ENCODE data around the gene DAP.

DAP gene

DNA sequence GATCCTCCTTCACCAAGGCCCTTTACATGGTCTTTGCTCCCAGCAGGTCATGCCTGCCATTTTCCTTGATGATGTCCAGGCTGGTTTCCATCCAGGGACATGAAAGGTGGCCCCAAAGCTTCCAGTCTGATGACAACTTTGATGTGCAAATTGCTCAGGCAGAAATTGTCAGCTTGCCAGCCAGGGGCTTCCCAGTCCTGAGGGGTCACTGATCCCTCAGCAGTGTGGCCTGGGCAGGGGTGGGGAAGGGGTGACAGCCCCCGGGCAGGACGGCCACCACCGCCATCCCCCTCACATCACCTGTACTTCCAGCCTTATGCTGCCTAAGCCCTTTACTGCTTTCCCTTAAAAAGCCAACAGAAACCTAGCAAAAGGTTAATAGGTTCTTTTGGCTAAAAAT, 100.9 kb downstream of the DAP start:
- H3K9me3 ChIP-seq = no peaks in the 10 kb centered on the region
- peaks cover 0 to 2% of the 10 kb centered on the region in 2 experiments for H3K4me1 ChIP-seq (ENCODE audit: control insufficient read depth in 1 of 2, insufficient read depth in 1 of 2, low read depth in 1 of 2, low read length in 1 of 2)
- H3K27me3 ChIP-seq = no peaks in the 10 kb centered on the region
- TF ChIP-seq, protein P1, sequence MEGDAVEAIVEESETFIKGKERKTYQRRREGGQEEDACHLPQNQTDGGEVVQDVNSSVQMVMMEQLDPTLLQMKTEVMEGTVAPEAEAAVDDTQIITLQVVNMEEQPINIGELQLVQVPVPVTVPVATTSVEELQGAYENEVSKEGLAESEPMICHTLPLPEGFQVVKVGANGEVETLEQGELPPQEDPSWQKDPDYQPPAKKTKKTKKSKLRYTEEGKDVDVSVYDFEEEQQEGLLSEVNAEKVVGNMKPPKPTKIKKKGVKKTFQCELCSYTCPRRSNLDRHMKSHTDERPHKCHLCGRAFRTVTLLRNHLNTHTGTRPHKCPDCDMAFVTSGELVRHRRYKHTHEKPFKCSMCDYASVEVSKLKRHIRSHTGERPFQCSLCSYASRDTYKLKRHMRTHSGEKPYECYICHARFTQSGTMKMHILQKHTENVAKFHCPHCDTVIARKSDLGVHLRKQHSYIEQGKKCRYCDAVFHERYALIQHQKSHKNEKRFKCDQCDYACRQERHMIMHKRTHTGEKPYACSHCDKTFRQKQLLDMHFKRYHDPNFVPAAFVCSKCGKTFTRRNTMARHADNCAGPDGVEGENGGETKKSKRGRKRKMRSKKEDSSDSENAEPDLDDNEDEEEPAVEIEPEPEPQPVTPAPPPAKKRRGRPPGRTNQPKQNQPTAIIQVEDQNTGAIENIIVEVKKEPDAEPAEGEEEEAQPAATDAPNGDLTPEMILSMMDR (IDR thresholded peaks at IDR 0.05) = no peak
- H3K4me3 ChIP-seq (ENCODE audit: low read depth in 1 of 2, low read length in 1 of 2) = no peak overlapping the region
- no peak overlapping the region for H3K27ac ChIP-seq
- H3K36me3 ChIP-seq = peaks cover 15% of the 10 kb centered on the region

DNA sequence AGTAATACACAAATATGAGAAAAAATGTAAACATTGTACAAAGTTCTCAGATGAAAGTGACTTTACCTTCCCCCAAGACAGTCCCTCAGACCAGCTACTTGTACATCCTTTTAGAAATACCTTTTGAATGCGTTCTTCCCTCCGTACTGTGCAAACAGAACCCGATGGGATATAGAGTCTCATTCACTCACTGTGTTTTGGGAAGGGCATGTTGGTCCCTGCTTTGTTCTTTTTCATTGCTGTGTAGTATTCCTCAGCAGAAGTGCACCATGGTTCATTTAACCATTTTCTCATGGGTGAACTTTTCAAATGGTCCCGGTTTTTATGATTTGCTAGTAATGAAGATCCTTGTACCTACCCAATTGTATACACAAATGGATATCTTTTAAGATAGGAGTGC, 102.8 kb downstream of the DAP start:
- no peak overlapping the region for H3K27ac ChIP-seq
- TF ChIP-seq, protein P1 (IDR thresholded peaks at IDR 0.05) = no peak
- peaks cover 0 to 2% of the 10 kb centered on the region in 2 experiments for H3K4me1 ChIP-seq (ENCODE audit: control insufficient read depth in 1 of 2, insufficient read depth in 1 of 2, low read depth in 1 of 2, low read length in 1 of 2)
- H3K9me3 ChIP-seq = no peaks in the 10 kb centered on the region
- H3K4me3 ChIP-seq (ENCODE audit: low read depth in 1 of 2, low read length in 1 of 2) = no peak overlapping the region
- no peaks in the 10 kb centered on the region for H3K27me3 ChIP-seq
- peaks cover 34% of the 10 kb centered on the region for H3K36me3 ChIP-seq

DNA sequence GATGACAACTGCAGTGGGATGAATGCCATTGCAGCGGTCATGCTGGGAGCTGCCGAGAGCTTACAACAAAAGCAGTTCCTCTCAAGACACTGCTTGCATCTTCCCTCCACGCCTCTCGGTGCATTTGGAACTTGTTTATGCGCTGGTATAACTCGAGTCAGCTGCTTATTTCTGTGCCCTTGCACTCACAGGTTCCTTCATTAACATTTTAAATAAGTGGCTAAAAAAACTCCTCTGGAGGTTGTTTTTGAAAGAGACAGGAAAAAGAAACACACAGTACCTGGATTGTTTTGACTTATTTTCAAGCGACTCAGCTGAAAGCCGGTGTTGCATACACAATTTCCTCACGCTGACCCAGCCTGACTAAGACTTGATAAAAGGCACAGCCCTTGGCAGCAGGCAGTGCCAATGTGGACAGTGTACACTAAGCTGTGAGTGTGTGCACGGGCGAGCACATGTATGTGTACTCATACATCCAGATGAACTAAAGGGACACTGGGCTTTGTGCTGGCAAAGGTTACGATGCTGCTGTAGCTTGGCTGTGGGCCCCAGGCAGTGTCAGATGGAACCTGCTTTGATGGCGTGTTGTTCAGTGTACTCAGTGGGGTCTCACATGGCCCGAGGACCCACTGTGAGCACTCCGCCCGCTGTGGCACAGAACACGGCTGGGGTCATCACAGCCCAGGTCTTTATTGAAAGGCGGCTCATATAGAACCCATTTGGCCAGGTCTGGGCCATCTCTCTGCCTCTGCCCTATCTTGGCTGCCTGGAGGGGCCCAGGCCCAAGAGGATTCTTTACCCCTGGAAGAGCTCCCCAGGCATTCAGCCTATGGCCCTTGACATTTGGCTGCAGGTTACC, 104.8 kb downstream of the DAP start:
- no peak overlapping the region for H3K27ac ChIP-seq
- TF ChIP-seq, protein P1 (IDR thresholded peaks at IDR 0.05) = no peak
- H3K9me3 ChIP-seq = no peaks in the 10 kb centered on the region
- no peaks in the 10 kb centered on the region for H3K27me3 ChIP-seq
- H3K4me1 ChIP-seq (ENCODE audit: control insufficient read depth in 1 of 2, insufficient read depth in 1 of 2, low read depth in 1 of 2, low read length in 1 of 2) = no peaks in the 10 kb centered on the region
- H3K36me3 ChIP-seq = peaks cover 55% of the 10 kb centered on the region
- no peak overlapping the region for H3K4me3 ChIP-seq (ENCODE audit: low read depth in 1 of 2, low read length in 1 of 2)

DNA sequence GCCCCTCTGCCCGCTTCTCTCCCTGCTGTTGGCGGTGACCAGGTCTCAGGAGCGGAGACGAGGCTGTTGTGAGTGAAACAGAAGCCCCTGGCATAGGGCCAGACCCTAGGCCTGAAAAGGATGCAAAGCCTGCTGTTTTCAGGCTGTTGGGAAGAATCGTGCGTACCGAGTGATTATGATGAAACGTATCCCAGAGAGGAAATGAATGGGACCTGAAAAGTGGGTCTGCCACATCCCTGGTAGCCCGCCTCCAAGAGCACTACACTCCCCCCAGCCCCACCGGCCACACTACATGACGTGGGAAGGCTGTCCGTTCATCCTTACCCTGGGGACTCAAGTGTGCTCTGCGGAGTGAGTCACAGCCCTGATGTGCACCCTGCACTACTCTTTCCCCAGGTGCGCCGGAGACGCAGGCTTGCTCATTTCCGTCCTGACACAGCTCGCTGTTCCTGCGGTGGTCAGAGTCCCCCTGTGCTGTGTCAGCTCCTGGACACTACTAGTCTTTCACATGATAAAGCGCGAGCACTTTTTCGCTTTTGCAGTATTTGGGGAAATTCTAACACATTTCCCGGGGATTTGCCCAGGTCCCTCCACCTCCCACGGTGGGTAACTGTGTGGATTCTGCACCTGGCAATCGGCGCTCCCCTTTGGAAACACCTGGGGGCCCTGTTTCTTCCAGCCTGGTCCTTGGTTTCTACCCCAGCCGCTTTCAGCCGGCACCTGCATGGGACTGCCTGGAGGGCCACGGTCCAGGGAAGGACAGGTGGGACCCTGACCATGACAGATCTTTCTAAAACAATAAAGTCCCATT, 105.7 kb downstream of the DAP start:
- no peaks in the 10 kb centered on the region for H3K27me3 ChIP-seq
- H3K4me3 ChIP-seq (ENCODE audit: low read depth in 1 of 2, low read length in 1 of 2) = no peak overlapping the region
- no peaks in the 10 kb centered on the region for H3K9me3 ChIP-seq
- H3K27ac ChIP-seq = no peak overlapping the region
- H3K36me3 ChIP-seq = peaks cover 61% of the 10 kb centered on the region
- H3K4me1 ChIP-seq (ENCODE audit: control insufficient read depth in 1 of 2, insufficient read depth in 1 of 2, low read depth in 1 of 2, low read length in 1 of 2) = no peaks in the 10 kb centered on the region
- TF ChIP-seq, protein P1 (IDR thresholded peaks at IDR 0.05) = no peak

DNA sequence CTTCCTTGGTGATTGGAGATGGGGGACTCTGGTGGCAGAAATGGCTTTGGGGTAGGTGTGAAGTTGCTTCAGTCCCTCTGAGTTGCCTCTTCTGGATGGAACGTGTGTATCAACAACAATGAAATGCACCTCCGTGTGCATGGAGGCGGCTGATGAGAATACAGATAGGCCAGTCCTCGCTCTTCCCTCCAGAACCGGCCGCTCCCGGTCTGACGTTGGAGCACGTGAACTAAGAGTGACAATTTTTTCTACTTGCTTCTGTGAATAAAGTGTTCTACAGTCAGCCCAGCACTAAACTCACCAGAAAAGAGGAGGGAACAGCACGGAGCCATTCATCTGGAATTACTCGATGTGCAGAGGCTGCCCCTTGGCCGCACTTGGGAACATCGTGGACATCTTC, 106.5 kb downstream of the DAP start:
- no peak overlapping the region for H3K4me3 ChIP-seq (ENCODE audit: low read depth in 1 of 2, low read length in 1 of 2)
- peaks cover 69% of the 10 kb centered on the region for H3K36me3 ChIP-seq
- no peak overlapping the region for H3K27ac ChIP-seq
- H3K27me3 ChIP-seq = no peaks in the 10 kb centered on the region
- no peaks in the 10 kb centered on the region for H3K9me3 ChIP-seq
- no peaks in the 10 kb centered on the region for H3K4me1 ChIP-seq (ENCODE audit: control insufficient read depth in 1 of 2, insufficient read depth in 1 of 2, low read depth in 1 of 2, low read length in 1 of 2)
- TF ChIP-seq, protein P1 (IDR thresholded peaks at IDR 0.05) = no peak
